ENCODE measurements around the gene FKBP5. TPM values are rescaled to one million over a fixed set of nuclear protein-coding genes. Genes with fewer than 3 reads are reported as not detected.

FKBP5 gene
- total and polyA plus RNA-seq, 2 of the 4 experiments (the other 2 are of a cell fraction) = 6.8 to 7.0 TPM

DNA sequence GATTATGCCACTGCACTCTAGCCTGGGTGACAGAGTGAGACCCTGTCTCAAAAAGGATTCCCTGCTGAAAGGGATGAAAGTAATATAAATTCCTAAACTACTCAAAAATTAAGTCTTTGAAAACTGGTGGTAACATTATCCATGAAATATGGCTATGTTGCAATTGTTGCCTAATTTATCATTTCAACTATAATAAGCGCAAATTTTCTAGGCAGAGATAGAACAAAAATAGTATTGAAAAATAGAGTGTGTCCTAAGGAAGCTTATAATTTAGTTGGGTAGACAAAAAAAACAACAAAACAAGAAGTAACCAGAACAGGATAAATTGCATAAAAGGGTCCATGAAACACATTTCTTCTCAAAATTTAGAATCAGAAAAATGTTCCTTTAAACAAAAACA is 68.0 kb downstream of the FKBP5 start:
- TF ChIP-seq, protein P1, sequence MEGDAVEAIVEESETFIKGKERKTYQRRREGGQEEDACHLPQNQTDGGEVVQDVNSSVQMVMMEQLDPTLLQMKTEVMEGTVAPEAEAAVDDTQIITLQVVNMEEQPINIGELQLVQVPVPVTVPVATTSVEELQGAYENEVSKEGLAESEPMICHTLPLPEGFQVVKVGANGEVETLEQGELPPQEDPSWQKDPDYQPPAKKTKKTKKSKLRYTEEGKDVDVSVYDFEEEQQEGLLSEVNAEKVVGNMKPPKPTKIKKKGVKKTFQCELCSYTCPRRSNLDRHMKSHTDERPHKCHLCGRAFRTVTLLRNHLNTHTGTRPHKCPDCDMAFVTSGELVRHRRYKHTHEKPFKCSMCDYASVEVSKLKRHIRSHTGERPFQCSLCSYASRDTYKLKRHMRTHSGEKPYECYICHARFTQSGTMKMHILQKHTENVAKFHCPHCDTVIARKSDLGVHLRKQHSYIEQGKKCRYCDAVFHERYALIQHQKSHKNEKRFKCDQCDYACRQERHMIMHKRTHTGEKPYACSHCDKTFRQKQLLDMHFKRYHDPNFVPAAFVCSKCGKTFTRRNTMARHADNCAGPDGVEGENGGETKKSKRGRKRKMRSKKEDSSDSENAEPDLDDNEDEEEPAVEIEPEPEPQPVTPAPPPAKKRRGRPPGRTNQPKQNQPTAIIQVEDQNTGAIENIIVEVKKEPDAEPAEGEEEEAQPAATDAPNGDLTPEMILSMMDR (conservative IDR thresholded peaks at IDR 0.05; ENCODE audit: low read depth, low read length) = no peak
- TF ChIP-seq ELK1 (IDR thresholded peaks at IDR 0.05; ENCODE audit: borderline replicate concordance, low read depth, low read length) (no peak), FOS (IDR thresholded peaks at IDR 0.05; ENCODE audit: low read depth, low read length) (no peak), CEBPB (IDR thresholded peaks at IDR 0.05; ENCODE audit: low read depth, low read length) (no peak), POLR2A (IDR thresholded peaks at IDR 0.05; ENCODE audit: low read depth, low read length) (no peak), RFX5 (IDR thresholded peaks at IDR 0.05; ENCODE audit: low read depth, low read length) (no peak)
- ATAC-seq (ENCODE audit: low read depth) (no peak), DNase-seq (no peak)
- Histone ChIP-seq H4K5ac (ENCODE audit: low read depth, low read length) (no peak overlapping the region), H2AK5ac (ENCODE audit: low read depth, low read length) (no peak overlapping the region), H3K4me3 (ENCODE audit: insufficient read depth, low read depth, low read length) (no peak overlapping the region), H3K9me3 (ENCODE audit: control insufficient read depth, insufficient read depth, low read length) (no peaks in the 10 kb centered on the region), H2BK15ac (ENCODE audit: low read depth, low read length) (no peak overlapping the region), H2BK120ac (ENCODE audit: low read depth, low read length) (no peak overlapping the region), H3K9me1 (ENCODE audit: insufficient read depth, low read length) (0 out of 2 replicates have a peak, but pooled peaks cover 2% of the 10 kb centered on the region), H4K91ac (ENCODE audit: insufficient read depth, low read depth, low read length) (no peak overlapping the region), H3K27me3 (ENCODE audit: control insufficient read depth, insufficient read depth, low read length) (no peaks in the 10 kb centered on the region), H3K23ac (ENCODE audit: low read depth, low read length) (no peak overlapping the region), H3K4me2 (ENCODE audit: low read depth, low read length) (no peak overlapping the region), H3K56ac (ENCODE audit: extremely low read depth, insufficient read depth, low read length) (no peak overlapping the region), H3K27ac (ENCODE audit: insufficient read depth, low read length) (no peak overlapping the region), H3K14ac (replicated peaks; ENCODE audit: low read depth, low read length) (no peak overlapping the region), H2BK20ac (ENCODE audit: low read depth, low read length) (no peak overlapping the region), H3K9ac (ENCODE audit: low read depth, low read length) (no peak overlapping the region), H3K79me1 (ENCODE audit: low read depth in 1 of 2, low read length in 2 of 2) (no peaks in the 10 kb centered on the region), H4K8ac (ENCODE audit: low read depth in 2 of 2, low read length in 2 of 2) (no peak overlapping the region), H3K36me3 (ENCODE audit: control insufficient read depth, insufficient read depth, low read length) (0 out of 2 replicates have a peak, but pooled peaks cover 2% of the 10 kb centered on the region), H3K4me1 (ENCODE audit: control insufficient read depth, insufficient read depth, low read length) (no peaks in the 10 kb centered on the region), H2BK5ac (ENCODE audit: low read depth, low read length, poor library complexity, severe bottlenecking) (no peak overlapping the region), H2AFZ (replicated peaks; ENCODE audit: low read length, poor library complexity) (no peak overlapping the region), H3K18ac (ENCODE audit: low read depth, low read length) (no peak overlapping the region), H2AK9ac (replicated peaks; ENCODE audit: low read depth, low read length, poor library complexity) (no peak overlapping the region), H3K4ac (ENCODE audit: low read depth, low read length) (no peak overlapping the region), H4K20me1 (ENCODE audit: insufficient read depth, low read length) (no peaks in the 10 kb centered on the region)
- no TSS peak for BruUV-seq (replicated peaks)
- ChIA-PET CTCF (interaction anchor here (0.6 to 1.1 kb wide), 3 partner anchors 62 to 116 kb away, joined by 3 to 5 read pairs (median 4); no protein-coding TSS in a partner anchor), POLR2A (ENCODE audit: unreplicated experiment) (no interaction called here)
- intact Hi-C loops (cut with micrococcal nuclease) = no loop called here
- no CpG with 5 or more reads among the region's 1 CpG for WGBS, 2 experiments (ENCODE audit: extremely low coverage in 2 of 2, insufficient read length in 1 of 2)
- dilution Hi-C loops (cut with HindIII; ENCODE audit: low sequenced_read_pairs, unreplicated experiment) = no loop called here
- in situ Hi-C loops (cut with MboI; ENCODE audit: low sequenced_read_pairs) = no loop called here
